ENCODE results near the gene OPHN1.

- TF ChIP-seq CTCF (IDR thresholded peaks at IDR 0.05) (no peak), POLR2A (IDR thresholded peaks at IDR 0.05) (no peak)
These were observed 13.3 kb downstream of the OPHN1 start for GRCh38 chrX:68419975-68420374.
